AG09319 (cell line): ENCODE results near the gene RIMBP3C.
"Not testable (repeated sequence)": the region's sequence is repeated elsewhere in the genome, so short reads cannot be mapped to it uniquely, and the experiment has no call there.

Experiments
- DNase-seq: peaks from one replicate; pipeline ENCODE4 v3.0.0-alpha.2; 2010; ENCODE audit warnings: low read depth; ENCODE audit errors: extremely low read depth

Gene RIMBP3C

DNA sequence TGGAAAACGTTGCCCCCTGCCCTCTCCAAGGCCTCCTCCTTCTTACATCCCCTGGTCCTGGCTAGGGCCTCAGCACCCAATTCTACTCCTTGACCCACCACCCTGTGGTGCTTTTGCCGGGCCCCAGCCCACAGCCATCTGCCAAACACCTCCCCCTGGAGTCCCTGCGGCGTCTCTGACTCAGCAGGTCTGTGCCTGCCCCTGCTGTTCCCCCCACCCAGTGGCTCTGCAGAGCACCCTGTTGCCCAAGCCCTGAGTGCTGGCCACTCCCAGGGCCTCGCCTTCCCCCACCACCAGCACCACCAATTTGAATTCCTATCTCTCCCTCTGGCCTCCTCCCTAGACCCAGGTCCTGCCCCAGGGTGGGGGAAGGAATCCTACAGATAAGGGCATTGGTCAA lies 19.7 kb downstream of the RIMBP3C start:
- DNase-seq: not testable (repeated sequence)

DNA sequence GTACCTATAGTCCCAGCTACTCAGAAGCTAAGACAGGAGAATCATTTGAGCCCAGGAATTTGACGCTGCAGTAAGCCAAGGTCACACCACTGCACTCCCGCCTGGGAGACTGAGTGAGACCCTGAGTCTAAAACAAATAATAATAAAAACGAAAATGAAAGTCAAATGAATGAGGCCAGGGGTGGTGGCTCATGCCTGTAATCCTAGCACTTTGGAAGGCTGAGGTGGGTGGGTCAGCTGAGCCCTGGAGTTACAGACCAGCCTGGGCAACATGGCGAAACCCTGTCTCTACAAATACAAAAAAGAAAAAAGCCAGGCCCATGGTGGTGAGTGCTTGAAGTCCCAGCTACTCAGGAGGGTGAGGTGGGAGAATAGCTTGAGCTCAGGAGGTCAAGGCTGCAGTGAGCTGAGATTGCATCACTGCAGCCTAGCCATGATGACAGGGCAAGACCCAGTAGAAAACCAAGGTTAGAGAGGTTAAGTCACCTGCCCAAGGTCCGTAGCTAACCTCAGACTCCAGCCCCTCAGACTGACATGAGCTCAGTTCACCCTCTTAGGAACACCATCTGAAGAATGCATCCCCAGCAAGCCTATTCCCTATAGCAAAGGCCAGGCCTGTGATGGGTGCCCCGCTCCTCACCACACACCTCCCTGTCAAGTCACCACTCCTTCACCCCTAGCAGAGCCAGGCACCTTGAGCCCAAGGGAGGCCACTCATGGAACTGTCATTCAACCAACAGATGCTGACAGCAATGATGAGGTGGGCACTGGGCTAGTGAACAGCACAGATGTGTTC lies 24.4 kb downstream of the RIMBP3C start:
- DNase-seq: not testable (repeated sequence)

DNA sequence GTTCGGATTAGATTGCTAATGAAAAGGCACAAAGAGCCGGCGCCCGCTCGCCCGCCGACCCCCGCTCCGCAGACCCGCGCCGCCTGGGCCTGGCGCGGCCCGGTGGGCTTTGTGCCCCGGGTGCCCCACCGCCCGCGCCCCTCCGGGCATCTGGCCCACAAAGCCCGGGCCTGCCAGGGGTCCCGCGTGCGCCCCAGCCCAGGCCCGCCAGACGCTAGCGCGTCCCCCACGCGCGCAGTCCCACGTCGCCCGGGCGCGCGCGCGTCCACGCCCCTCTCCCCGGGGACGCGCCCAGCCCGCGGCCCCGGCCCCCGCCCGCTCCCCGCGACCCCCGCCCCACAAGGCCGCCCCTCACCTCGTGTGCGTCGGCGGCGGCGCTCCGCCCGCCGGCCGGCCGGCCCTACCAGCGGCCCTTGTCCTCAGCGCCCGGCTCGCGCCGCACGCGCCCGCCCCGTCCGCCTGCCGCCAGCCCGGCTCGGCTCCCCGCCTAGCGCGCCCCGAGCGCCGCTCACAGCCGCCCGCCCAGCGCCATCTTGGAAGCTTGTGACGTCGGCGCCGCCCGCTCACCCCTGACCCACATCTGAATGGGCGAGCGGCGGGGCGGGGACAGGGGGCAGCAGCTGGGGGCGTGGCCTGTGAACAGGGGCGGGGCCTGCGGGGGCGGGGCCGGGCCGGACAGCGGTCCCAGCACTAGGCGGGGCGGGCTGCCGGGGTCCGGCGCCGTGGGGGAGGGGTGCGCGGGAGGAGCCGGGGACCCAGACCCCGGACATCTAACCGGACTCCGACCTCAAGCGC lies 34.1 kb downstream of the RIMBP3C start:
- not testable (repeated sequence) for DNase-seq

DNA sequence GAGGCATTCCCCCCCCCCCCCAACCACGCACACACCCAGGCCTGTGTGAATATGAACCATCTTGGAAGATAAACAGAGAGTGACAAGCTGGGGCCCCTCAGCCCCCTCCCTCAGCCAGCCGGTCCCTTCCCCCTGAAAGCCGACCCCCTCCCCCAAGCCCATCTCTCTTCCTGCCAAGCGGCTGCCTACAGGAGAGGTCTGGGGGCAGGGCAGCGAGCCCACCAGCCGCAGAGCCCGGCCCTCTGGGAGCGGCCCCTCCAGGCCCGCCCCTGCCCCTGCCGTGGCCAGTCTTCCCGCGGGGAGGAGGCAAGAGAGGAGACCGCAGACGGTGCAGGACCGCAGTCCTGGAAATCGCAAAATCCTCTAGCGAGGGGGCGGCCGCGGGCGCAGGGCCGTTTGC lies 34.7 kb downstream of the RIMBP3C start:
- not testable (repeated sequence) for DNase-seq

DNA sequence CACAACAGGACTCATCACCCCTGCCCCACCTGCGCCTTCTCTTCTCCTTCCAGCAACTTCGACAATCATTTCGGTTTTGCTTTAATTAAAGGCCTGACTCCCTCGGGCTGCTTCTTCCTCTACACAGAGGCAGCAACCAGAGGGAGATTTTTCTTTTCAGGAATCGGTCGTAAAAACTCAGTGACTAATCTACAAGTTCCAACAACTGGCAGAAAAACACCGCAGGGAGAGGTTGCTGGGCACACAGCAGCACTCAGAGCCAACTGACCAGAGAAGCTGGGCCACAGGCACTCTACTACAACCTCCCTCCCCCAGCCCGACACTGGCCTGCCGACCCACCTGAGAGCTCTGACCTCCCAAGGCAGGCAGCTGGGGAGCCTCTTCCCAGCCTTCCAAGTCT lies 36.0 kb downstream of the RIMBP3C start:
- DNase-seq: not testable (repeated sequence)

DNA sequence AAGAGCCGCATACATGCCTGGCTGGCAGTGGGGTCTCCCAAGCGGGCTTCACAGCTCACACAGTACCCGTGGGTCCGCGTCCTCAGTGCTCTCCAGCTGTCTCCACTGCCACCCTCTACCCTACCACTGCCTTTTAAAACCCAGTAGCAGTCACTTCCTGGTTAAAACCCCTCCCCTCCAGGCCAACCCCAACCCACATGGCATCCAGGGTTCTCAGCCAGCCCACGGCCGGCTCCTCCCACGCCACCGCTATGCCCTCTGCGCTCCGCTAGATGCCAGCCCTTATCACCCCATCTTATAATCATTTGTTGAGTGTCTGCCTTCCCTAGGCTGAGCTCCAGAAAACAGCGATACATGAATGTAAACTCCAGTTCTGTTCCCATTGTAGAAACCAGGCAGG lies 37.1 kb downstream of the RIMBP3C start:
- not testable (repeated sequence) for DNase-seq

DNA sequence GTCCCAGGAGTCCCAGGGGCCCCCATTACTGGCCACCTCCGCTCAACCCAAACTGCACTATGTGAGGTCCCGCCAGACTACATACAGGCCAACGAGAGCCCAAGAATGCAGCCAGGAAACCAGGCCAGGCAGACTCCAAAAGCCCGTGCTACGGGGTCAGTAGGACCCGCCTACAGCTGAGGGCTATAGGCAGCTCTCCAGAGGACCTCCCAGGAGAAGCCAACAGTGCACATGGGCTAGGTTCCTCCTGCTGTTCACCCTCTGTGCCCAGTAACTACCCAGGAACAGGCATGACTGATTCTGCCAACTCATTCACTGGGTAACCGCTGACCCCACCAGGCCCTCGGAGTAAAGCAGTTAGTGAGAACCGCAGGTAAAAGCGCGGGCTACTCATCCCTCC lies 39.2 kb downstream of the RIMBP3C start:
- not testable (repeated sequence) for DNase-seq

DNA sequence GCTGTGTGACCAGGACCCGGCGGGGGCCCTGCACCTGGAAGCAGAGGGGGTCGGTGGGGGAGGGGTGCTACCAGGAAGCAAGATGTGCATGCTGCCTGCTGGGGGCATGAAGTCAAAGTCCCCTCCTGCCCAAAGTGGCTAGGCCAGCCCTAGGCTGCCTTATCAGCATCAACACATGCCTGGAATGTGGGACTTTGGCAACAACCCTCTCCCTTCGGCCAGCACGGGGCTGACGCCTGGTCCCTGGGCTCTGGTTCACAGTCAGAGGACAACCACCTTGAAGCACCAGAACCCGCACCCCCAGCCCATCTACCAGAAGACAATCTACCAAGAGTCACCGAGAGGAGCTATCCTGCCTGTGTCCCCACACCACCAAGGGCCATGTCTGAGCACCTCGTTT lies 40.9 kb downstream of the RIMBP3C start:
- not testable (repeated sequence) for DNase-seq

DNA sequence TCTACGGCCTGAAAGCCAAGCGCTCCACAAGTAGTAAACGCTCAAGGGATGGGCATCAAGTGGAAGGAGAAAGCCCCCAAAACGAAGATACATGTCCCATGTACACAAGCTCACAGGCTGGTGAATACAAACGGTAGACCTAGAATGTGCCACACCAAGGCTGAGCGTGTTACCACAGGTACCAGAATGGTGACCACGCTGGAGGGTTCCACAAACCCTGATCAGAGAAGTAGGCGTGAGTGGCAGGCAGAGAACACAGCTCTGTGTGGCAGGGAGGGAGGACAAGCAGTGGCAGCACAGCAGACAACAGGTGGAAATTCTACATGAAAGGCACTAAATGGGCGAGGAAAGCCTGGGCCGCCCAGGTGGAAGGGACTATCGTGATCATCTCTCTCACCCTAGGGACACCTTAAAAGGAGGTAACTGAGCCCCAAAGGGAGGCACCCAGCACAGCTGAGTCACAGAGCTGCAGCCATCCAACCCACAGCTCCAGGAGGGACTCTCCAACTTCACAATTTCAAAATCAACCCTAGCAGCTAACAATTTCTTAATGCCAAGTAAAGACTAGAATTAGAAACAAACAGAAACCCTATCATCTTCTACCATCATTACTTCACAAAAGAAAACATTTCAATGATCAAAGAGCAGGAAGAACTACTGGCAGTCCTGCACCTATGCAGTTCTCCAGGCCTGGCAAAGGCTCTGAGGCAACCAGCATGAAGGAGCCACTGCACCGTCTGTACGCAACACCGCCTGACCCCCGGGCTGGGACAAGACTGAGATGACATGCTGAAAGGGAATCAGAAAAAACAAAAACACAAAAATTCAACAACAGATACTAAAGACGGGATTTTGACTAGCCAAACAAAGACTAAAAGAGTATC lies 51.4 kb downstream of the RIMBP3C start:
- not testable (repeated sequence) for DNase-seq

DNA sequence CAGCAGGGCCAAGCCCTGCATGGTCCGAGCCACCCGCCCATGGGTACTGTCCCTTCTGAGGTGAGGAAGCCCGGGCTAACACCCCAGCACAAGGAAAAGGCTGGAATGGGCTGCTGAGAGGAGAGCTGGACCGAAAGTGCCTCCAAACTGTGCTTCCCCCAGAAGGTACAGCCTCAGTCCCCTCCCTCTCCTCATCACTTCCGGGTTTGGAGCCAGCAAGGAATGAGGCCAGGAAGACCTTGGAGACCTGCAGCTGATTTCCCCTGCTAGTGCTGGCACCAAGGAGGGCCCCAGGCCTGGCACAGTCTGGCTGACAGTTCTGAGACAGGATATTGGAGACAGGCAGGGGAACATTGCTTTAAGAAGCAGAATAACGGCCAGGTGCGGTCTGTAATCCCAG lies 52.8 kb downstream of the RIMBP3C start:
- DNase-seq: not testable (repeated sequence)

DNA sequence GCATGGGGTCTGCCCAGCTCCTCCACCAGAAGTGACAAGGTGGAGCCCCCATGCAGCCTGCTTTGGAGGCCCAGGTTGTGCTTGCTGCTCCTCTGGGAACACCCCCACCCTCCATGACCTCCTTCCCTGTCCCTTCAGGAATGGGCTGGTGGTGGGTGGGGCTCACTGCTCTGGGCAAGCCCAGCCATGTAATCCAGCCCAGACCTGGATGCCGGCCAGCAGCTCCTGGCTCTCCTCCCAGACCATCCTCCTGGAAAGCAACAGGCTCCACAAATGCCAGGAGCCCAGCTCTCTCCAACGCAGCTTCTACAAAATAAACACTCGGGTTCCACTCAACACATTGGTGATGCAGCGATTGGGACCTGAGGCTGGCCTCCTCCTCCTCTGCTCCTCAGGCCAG lies 53.3 kb downstream of the RIMBP3C start:
- not testable (repeated sequence) for DNase-seq
